ENCODE results near the gene TRIM65. TPM values are rescaled to one million over a fixed set of nuclear protein-coding genes. Genes with fewer than 3 reads are reported as not detected.

The TRIM65 gene
- total and polyA plus RNA-seq, 2 of the 13 experiments (the other 11 are each of a cell fraction or from before 2014, with no cell fraction given), result 10.3 to 22.4 TPM

DNA sequence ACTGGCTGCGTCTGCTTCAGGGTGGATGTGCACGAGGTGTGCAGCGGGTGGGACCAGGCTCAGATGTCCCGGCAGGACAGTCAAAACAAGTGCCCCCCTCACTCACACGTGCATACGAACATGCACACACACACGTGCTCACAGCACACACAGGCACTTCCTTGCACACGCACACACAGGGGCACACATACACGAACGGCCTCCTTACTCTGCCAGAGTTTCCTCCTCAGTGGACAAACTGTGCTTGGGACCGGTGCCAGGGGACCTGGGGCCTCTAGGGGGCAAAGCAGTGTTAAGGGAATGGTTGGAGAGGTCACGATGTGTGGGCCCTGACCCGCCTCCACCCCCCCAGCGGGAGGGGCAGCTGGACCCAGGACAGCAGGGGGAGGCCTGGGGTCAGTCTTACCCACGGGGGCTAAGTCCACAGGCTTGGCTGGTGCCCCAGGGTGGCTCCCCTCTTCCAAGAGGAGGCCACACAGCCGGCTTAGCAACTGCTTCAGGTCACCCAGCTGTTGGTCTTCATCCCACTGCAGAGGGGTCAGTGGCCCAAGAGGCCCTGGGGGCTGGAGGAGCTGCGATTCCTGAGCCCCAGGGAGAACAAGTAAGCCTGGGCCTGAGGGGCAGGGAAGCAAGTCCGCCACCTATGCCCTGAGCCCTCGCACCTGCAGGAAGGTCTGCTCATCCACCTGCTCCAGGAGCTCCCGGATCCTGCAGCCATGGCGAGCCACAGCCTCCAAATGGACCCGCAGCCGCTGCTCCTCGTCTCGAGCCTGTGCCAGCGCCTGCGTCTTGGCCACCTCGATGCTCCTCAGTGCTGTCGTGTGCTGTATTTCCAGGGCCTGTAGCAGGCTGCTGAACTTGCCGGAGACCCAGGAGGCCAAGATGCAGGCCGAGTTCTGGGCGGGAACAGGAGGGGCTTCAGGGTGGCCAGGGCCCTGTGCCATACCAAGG is 4.9 kb downstream of the TRIM65 start (continued):
- TF ChIP-seq HNF1A (IDR thresholded peaks at IDR 0.05; ENCODE audit: low read depth) (no peak), HNF1A (CRISPR knock-in tag; IDR thresholded peaks at IDR 0.05; ENCODE audit: borderline replicate concordance) (peak; percentile 55; the same call in 1 of the 2 replicates), FIP1L1 (IDR thresholded peaks at IDR 0.05; ENCODE audit: borderline replicate concordance, insufficient read depth, low read depth, low read length) (no peak), ZNF207 (IDR thresholded peaks at IDR 0.05; ENCODE audit: borderline replicate concordance) (no peak), FOXJ3 (CRISPR knock-in tag; IDR thresholded peaks at IDR 0.05; ENCODE audit: borderline replicate concordance) (peak; percentile 70; the same call in 1 of the 2 replicates), CAMTA2 (CRISPR knock-in tag; IDR thresholded peaks at IDR 0.05; ENCODE audit: borderline replicate concordance) (no peak), HNRNPK (IDR thresholded peaks at IDR 0.05; ENCODE audit: low read depth, low read length, poor library complexity, severe bottlenecking) (no peak), DMTF1 (CRISPR knock-in tag; IDR thresholded peaks at IDR 0.05) (no peak), TCF7 (IDR thresholded peaks at IDR 0.05; ENCODE audit: low read depth) (no peak), ZNF383 (CRISPR knock-in tag; IDR thresholded peaks at IDR 0.05; ENCODE audit: borderline replicate concordance) (no peak), MYC (CRISPR knock-in tag; IDR thresholded peaks at IDR 0.05; ENCODE audit: borderline replicate concordance) (peak; percentile 72), E2F1 (CRISPR knock-in tag; IDR thresholded peaks at IDR 0.05) (no peak; the same call in 1 of the 2 replicates), XRCC5 (optimal IDR thresholded peaks at IDR 0.05; ENCODE audit: low read length) (peak; percentile 23), USF2 (IDR thresholded peaks at IDR 0.05; ENCODE audit: low read depth, low read length) (no peak), USF2 (CRISPR knock-in tag; IDR thresholded peaks at IDR 0.05; ENCODE audit: borderline replicate concordance) (peak; percentile 46; the same call in 1 of the 2 replicates)
- TF ChIP-seq, protein P1, sequence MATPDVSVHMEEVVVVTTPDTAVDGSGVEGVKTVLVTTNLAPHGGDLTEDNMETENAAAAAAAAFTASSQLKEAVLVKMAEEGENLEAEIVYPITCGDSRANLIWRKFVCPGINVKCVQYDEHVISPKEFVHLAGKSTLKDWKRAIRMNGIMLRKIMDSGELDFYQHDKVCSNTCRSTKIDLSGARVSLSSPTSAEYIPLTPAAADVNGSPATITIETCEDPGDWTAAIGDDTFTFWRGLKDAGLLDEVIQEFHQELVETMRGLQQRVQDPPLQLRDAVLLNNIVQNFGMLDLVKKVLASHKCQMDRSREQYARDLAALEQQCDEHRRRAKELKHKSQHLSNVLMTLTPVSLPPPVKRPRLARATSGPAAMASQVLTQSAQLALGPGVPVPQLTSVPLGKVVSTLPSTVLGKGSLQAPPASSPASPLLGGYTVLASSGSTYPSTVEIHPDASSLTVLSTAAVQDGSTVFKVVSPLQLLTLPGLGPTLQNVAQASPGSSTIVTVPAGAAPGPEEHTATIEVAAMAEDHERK (CRISPR knock-in tag; IDR thresholded peaks at IDR 0.05; ENCODE audit: low read depth), result no peak

All from HepG2 (cell line).